HUDEP-2 (cell line): ENCODE measurements around the gene THRB.
A peak's percentile ranks its signal among the peaks of the same experiment; 100 is the strongest.

ENCODE experiments used
- DNase-seq, 76 experiments: peaks; one replicate each; lab custom pipeline; 2025; ENCODE audit not compliant: unreplicated experiment in 76 of 76; lab: John Stamatoyannopoulos, UW

THRB gene

DNA sequence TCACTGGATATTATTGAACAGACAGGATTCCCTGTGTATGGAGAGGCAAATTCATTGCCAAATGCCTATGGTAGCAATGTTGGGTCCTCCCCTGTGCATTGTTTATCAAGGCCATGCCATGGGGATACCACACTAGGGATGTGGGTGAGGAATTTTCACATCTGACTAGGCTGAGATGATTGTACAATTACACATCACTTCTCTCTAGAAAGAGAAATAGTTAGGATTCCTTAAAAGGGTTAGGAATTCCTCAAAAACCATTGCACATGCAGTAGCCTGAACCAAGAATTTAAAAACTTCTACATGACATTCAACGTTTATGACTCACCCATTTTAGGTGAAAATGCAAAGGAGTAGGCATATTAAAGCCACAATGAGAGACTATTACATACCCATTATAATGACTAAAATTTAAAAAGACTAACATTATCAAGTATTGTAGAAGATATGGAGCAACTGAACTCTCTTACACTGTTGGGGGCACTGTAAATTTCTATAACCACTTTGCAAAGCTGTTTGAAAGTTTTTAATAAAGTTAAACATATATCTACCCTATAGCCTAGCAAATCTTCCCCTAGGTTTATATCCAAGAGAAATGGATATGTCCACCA is 175.9 kb downstream of the THRB start:
- DNase-seq: no peak

DNA sequence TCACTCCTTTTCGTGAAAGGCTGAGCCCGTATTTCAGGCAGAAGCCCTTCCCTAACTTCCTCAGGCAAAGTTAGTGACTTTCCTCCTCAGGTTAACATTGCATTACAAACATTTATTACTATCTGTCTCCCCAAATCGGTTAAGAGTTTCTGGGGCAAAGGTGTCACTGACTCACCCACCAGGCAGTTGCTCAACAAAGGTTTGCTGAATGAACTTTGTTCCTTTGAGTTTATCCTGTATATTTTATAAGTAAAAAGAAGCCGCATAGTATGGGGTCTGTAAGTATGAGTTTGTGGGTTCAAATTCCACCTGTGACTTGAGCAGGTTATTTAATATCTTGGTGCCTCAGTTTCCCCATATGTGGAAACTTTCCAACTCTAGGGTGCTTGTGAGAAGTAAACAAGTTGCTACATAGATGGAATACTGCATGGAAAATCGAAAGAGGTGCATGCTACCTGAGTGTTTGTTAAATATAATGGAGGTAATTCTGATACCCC is 177.7 kb downstream of the THRB start:
- DNase-seq: no peak

DNA sequence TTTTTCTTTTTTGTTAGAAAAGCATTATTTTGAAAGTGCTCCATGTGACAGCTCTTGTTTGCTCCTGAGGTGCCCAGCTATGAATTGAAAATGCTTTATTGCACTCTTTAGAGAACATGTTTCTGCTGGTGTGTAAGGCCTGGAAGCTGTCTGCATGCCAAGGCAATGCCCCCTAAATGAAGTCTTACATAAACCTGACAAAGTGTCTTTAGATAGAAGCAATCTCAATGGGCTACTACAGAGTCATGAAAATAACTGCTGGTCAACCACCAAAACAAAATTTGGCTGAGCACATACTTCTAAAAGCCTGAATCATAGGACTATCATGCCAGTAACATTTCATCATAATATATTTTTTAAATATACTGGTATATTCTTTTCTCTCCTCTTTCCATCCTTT is 178.7 kb downstream of the THRB start:
- DNase-seq: no peak

DNA sequence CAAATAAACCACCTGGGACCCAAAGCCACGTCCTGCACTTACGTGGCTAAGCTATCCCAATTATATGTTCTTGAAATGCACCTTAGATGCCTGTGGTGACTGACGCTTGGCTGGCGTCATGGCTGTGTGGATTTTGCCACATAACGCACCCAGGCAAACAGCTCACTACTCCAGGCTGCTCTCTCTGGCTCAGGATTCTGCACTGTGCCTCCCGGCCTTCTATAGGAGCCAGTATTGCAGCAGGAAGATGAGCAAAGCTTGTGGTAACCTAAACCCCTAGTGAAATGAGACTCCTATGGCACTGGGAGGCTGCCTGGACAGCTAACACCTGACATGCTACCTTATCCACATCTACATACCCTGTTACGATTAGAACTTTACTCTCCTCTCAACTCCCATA is 179.3 kb downstream of the THRB start:
- no peak for DNase-seq

DNA sequence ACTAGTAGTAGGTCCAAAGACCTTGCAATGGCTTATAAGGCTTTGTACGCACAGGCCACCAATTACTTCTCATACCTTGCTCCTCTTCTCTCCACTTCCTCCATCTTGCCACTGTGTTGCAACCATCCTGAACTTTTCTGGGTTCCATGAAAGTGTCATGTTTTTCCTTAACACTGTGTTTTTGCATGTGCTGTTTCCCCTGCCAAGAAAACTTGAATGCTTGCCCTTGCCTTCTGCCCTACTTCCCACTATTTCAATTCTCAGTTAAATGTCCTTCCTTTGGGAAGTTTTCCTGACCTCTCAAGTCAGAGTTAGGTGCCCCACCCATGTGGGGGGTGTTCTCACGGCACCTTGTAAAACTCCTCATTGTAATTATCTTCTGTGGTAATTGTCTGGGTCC is 182.8 kb downstream of the THRB start:
- no peak for DNase-seq

DNA sequence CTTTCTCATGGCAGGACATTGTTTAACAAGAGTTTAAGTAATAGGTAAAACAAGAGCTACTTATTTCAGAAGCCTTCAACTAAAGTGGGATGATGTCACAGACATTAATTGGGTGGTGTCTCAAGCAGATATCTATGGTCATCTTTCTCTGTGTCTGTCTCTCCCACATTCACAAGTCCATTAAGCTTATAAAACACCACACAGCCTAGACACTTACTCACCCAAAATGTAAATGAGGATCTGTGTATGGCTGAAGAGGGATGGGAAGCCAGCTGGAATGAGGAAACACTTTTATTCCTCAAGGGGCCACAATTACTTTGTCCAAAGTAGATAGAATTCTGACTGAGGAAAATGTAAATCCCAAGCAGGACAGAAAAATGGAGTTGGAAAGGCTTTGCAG is 183.8 kb downstream of the THRB start:
- DNase-seq: no peak

DNA sequence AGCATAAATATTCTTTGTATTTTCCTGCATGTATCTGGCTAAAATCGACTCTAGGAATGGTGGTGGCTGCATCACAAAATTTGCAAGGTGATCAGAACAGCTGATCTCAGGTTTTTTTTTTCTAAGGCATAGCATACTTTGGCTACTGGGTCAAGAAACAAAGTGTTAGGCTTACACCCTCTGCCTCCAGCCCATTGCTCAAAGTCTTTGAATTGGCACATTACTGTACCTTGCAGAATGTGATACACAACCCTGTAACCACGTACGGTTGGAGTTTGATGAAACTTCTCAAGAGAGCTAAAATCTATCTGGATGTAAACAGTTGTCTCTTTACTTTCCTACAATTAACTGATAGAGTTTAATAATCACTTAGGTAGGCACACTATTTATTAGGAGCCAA is 188.1 kb downstream of the THRB start:
- no peak for DNase-seq

DNA sequence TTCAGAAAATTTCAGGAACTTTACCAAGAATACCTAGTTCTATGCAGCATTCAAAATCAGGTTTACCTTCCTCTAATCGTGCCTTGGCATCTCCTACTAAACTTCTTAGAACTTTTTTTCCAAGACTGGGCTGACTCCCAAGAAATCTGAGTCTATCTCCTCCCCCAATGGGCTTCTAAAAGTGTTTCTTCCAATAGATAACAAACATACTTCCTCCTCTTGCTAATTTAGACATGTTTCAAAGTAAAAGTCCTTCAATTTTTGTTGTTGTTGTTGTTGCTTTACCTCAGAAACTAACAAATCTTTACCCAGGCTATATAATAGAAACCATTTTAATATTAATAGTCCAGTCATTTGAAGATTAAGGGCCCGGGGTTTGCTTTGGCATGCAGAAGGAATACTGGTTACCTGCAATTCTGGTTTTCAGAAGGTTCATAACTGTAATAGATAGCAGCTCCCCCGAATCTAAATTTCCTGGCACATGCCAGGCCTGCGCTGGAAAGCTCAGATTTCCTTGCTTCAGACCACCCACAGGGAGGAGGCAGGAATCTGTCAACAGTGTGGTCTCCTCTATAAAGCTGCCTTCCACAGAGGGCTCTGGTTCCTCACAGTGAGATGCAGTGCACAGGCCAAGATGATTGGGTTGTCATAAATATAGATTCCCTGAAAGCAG is 188.7 kb downstream of the THRB start:
- peak in 37 of 76 experiments; percentile 1 to 77 (median 35) for DNase-seq

DNA sequence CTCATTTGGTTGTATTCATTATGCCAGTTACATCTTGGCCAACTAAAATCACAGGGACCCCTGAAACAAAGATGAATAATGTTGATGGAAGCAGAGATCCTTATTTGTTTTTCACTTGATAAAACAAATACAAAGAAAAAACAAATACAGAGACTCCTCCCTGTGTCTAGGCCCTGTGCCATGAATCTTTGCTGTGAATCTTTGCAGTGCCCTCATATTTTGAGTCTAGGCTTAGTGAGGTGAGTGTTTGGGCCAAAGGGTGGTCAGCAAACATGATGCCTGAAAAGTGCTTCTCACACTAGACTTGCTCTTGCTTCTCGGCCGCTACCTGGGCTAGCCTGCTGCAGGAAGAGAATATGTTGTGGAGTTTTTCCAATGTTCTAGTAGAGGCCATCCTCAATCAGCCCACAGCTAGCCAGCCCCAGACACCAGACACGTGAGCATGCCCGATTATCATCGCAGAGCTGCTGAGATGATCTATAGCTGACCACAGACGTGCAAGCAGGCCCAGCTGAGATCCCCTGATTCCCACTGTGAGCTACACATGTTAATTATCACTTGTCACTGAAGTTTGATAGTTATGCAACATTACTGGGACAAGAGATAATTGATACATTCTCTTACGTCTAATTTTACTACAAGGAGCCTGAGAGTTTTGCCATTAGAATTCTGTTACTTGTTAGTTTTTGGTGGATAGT is 191.4 kb downstream of the THRB start:
- DNase-seq: peak in 57 of 76 experiments; percentile 8 to 60 (median 24)

DNA sequence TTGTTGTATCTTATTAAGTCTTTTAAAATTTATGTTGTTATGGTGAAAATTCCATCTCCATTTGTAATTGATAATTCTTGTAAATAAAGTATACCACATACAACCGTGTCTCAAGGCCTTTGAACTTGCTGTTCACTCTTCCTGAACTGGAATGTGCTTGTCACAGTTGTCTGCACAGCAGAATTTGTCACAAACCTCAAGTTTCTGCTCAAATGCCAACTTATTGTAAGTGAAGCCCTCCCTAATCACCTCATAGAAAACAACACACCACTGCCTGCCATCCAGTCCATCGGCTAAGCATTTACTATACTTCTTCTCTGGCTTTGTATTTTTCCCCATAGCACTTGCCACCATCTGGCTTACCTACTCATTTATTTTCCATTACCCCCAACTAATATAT is 192.3 kb downstream of the THRB start:
- no peak for DNase-seq

DNA sequence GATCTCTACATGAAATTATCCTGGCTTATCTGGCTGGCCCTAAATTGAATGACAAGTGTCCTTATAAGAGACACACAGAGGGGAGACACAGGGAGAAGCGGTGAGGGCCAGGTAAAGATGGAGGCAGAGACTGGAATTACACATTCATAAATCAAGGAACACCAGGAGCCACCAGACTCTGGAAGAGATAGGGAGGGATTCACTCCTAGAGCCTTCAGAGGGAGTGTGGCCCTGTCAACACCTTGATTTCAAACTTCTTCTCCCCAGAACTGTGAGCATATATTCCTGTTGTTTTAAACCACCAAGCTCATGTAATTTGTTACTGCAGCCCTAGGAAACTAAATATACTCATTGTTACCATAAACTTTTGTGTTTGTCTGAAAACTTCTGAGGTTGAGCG is 193.7 kb downstream of the THRB start:
- DNase-seq: no peak

DNA sequence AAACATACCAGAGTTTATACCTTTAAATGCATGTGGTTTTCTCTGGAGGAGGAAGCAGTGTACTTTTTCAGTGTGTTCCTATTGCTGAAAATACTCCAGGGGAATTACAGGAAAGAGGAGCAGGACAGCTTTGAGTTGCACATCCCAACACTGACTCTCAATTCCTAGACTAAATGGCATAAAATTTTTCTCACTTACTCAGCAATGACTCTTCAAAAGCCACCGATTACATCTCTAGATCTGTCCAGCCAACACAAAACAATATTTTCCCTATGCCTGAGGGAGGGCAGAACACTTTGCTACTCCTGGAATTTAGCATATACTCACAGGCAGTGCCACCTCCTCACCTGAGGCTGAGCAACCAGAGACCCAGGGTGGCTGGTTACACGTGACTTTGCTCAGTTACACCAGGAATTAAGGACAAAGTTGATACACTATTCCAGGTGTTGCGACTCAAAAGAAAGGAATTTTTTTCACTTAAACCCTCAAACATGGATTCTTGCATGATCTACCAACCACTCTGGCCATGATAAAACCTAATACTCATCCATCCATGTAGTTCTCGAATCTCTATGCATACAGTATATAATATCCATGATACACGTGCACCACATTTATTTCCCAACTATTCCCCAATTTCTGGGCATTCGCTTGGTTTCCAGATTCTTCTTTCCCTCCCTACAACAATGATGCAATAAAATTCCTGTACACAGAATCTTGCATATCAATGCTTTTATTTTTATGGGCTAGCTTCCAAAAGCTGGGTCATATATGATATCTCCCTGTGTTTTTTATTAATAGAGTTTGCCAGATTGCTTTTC is 194.6 kb downstream of the THRB start:
- DNase-seq: peak in 1 of 76 experiments; percentile 15

DNA sequence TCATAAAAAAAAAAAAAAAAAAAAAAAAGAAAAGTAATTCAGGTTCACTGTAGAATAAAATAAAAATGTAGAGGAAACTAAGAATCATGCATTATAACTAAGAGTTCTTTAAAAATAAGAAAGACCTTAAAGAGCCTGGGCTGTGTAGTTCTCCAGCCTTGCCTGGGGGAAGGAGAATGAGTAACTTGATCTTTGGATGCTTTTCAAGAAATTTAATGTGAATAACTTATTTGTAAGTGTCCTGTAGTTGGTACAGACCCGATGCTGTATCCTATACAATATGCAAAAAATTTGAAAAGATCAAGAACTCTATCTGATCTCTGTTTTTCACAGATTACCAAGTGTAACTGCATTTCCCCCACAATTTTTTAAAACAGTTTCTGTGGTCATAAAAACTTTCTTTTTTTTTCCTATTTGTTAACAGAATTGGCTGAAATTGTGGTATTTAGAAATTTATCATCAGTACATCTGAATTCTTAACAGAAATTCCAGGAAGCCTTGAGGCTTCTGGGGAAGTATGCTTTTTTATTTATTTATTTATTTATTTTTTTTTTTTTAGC is 195.3 kb downstream of the THRB start:
- DNase-seq: peak in 11 of 76 experiments; percentile 1 to 56 (median 27)

DNA sequence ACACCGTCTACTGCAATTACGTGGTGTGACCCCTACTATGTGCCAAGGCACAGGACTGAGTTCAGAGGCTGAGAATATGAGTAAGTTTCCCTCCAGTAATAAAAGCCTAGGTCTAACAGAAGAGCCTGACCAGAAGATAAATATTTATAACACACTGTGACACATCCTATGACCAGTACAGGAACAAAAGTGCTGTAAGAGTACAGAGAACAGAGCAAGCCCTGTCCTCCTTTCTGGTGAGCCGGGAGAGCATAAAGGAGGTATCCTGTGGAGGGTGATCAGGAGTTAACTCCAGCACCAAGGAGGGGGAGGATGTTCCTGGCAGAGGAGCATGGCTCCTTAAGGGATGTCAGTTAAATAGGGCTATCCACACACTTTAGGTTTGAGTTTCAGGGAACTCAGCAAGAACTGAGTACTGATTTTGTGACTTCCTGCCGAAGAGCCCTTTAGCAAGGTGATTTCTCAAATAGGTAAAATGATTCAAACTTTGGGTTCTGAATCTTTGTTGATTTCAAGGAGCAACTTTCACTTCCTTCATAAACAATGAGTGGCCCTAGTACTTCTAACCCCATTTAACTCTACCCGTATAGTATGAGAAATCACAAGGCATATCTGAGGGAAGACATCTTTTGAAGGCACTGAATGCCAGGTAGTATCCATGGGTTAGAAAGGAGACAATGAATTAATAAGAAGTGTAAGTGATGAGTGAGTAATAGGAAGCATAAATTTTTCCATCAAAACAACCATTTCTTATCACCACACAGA is 198.0 kb downstream of the THRB start:
- no peak for DNase-seq

DNA sequence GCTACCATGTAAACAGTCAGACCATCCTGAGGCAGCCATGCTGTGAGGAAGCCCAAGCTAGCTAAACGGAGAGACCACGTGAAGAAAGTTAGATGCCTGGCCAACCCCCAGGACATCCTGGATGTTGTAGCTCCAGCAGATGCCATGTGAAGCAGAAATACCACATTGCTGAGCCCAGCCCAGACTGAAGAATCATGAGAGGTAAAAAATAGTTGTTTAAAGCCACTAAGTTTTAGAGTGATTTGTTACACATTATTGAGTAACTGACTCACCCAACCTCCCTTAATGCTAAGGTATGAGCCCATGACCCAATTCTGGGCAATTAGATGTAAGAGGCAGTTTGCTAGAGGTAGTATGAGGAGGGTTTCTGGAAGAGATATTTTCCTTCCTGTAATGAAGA is 200.5 kb downstream of the THRB start:
- no peak for DNase-seq

DNA sequence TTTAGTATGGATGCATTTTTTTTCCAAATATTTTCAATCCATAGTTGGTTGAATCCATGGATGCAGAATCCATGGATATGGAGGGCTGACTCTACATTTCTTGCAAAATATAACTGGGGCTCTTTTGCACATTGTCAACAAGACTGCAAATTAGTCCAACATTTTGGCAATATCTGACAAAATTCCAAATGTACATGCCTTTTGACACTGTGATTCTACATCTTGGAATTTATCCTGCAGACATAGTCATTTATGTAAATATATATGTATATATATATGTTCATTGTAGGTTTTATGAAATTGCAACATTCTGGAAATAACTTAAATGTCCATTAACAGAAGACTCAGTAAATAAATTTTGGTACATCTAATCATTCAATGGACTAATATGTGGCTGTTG is 203.0 kb downstream of the THRB start:
- no peak for DNase-seq

DNA sequence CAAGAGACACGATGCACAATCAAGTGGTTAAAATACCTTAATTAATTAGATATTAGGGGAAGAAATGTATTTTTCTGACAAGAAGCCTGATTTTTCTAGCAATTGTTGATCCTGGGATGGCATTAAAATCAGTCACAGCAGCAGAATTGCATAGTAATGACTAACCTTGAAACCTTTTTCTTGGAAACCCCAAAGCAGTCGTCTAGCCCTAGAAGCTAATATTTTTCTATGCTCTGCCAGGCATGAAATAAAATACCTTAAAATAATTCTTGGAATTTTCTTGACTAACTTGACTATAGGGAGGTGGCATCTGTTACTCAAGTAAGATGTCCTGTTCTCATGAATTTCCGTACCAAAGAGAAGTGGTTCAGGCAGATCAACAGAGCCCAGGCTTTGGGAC is 204.1 kb downstream of the THRB start:
- DNase-seq: no peak

DNA sequence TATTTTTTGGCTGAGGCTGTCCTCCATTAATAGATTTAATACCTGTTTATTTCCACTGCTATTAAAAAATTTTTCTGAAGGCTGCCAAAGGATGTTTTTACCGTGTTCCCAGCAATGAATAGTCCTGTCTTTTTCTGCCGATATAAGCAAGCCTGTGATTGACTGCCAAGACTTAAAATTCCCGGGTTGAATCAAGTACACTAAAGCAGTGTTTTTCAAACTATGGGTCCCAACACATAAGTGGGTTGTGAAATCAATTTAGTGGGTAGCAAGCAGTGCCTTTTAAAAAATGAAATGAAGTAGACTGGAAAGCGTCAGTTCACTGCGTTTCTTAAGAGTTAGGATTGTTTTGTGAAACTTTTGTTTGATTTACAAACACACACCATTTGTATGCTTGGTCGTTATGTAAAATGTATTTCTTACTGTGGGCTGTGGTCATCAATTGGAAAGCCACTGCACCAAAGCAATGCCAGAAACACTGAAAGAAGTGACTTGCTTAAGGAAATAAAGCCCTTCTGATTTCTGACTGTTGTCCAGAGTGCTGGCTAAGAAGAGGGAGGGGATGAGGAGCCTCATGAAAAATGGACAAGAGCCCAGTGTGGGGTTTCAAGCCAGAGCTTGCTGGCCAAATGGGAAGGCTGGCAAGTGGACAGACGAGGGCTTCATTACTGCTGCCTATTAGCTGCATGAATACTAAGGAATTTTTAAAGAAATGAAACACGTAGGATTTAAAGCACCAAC is 206.0 kb downstream of the THRB start:
- DNase-seq: no peak

DNA sequence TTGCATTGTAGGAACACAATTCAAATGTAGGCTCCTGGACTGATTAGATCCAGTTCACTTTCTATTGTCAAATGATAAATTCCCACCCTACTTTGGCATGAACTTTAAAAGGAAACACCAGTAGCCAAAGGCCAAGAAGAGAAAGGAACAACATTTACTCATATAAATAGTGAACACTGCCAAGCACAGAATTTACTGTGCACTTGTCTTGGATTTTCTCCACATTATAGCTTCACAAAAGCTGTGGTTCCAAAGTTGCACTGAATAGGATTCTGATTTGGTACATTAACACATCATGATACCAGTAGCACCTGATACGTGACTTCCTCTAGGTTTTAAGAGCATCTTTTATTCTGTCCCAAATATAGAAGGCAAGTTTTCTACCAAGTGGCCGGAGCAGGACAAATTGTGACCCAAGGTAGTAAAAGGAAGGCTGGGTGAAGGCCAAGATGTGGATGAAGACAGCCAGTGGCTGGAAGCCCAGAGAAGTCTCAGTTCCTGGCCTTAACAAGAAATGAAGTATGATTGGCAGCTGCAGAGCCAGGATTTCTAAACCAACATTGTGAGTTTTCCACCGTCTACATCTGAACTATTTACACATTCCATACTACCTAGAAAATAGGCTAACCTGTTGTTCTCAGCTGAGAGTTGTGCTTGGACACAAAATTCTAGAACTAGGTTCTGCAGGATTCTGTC is 206.7 kb downstream of the THRB start:
- DNase-seq: no peak
